ENCODE results near the gene PTGDS. TPM values are rescaled to one million over a fixed set of nuclear protein-coding genes. Genes with fewer than 3 reads are reported as not detected.

The PTGDS gene
- total RNA-seq, 1 experiment from 2014 or later = 3.6 TPM

- no peak overlapping the region for H4K5ac ChIP-seq (ENCODE audit: insufficient read length, low read depth, low read length)
- no peak overlapping the region for H2BK15ac ChIP-seq (ENCODE audit: low read depth, low read length)
- H3K27me3 ChIP-seq (ENCODE audit: insufficient read depth, low read length) = no peaks in the 10 kb centered on the region
- H3K9me3 Mint-ChIP-seq = no peaks in the 10 kb centered on the region
- no peak overlapping the region for H3K27ac ChIP-seq (ENCODE audit: insufficient read length, low read depth, low read length)
- peaks cover 9% of the 10 kb centered on the region for H3K23me2 ChIP-seq (ENCODE audit: insufficient read length, low read depth, low read length, poor library complexity, severe bottlenecking)
- no peak overlapping the region for H3K23ac ChIP-seq (ENCODE audit: insufficient read length, low read depth, low read length)
- no peak overlapping the region for H3K4me2 ChIP-seq (ENCODE audit: insufficient read depth, insufficient read length, low read length)
- no CpG with 5 or more reads among the region's 14 CpGs for WGBS (ENCODE audit: extremely low coverage, insufficient read length, low lambda C conversion rate)
- H4K20me1 ChIP-seq (ENCODE audit: control insufficient read depth, insufficient read depth, insufficient read length) = no peaks in the 10 kb centered on the region
- no peak overlapping the region for H2AK5ac ChIP-seq (ENCODE audit: insufficient read length, low read length)
- 0 out of 7 replicates have a peak, but pooled peaks cover 0 to 1% (median 0%) of the 10 kb centered on the region in 3 experiments for H3K36me3 Mint-ChIP-seq (ENCODE audit: insufficient read depth in 1 of 3, low read depth in 3 of 3)
- no peak overlapping the region for H3K4ac ChIP-seq (ENCODE audit: low read depth, low read length)
- H4K8ac ChIP-seq (replicated peaks; ENCODE audit: insufficient read length, low read depth, low read length) = no peak overlapping the region
- no peaks in the 10 kb centered on the region for H3K79me2 ChIP-seq (ENCODE audit: insufficient read depth, low read length)
- no peaks in the 10 kb centered on the region; the same call in 1 of the 2 replicates for H3K4me1 ChIP-seq (ENCODE audit: insufficient read depth, low read length)
- TF ChIP-seq CTCF (conservative IDR thresholded peaks at IDR 0.05) = peak; percentile 70
- no peak overlapping the region for H3T11ph ChIP-seq (ENCODE audit: low read length)
- peaks cover 2 to 14% of the 10 kb centered on the region in 2 experiments for H3K4me1 Mint-ChIP-seq
- peak overlapping the region in 1 of 2 experiments; percentile 23; a peak in 1 of 5 replicates for H3K4me3 Mint-ChIP-seq
- H2AFZ ChIP-seq (ENCODE audit: low read length) = no peak overlapping the region
- H4K91ac ChIP-seq (ENCODE audit: insufficient read length, low read depth, low read length) = no peak overlapping the region
- no peaks in the 10 kb centered on the region for H3K9me3 ChIP-seq (ENCODE audit: control insufficient read depth, low read depth, low read length)
- no peak overlapping the region for H2BK120ac ChIP-seq (ENCODE audit: low read depth, low read length, poor library complexity, severe bottlenecking)
- H3K27ac Mint-ChIP-seq = no peak overlapping the region
- no peak overlapping the region for H2BK20ac ChIP-seq (ENCODE audit: low read depth, low read length, poor library complexity, severe bottlenecking)
- peaks cover 7% of the 10 kb centered on the region for H3K27me3 Mint-ChIP-seq (ENCODE audit: low read depth)
- H3K56ac ChIP-seq (ENCODE audit: insufficient read length, low read depth, low read length) = no peak overlapping the region
- no peaks in the 10 kb centered on the region for H3K79me1 ChIP-seq (ENCODE audit: insufficient read depth, low read depth, low read length, poor library complexity, severe bottlenecking)
- no peak overlapping the region for H3K18ac ChIP-seq (ENCODE audit: insufficient read length, low read depth, low read length)
- peak; percentile 83 for DNase-seq
- no peak overlapping the region for H3K9ac ChIP-seq (ENCODE audit: extremely low read depth, insufficient read length, low read length)
- H3K14ac ChIP-seq (ENCODE audit: insufficient read depth, low read length) = no peak overlapping the region
- H2BK12ac ChIP-seq (ENCODE audit: insufficient read length, low read depth, low read length) = no peak overlapping the region
- no peak overlapping the region for H2BK5ac ChIP-seq (ENCODE audit: insufficient read length, low read length)
Observed at GRCh38 chr9:136975644-136976043, 1.7 kb upstream of the PTGDS start.
